ENCODE results near the gene AADACL3.
"Not testable (repeated sequence)": the region's sequence is repeated elsewhere in the genome, so short reads cannot be mapped to it uniquely, and the experiment has no call there.

AADACL3 gene

GRCh38 chr1:12728391-12728790, 12.5 kb downstream of the AADACL3 start:
- Histone ChIP-seq H3K9ac (ENCODE audit: low read length) (no peak overlapping the region), H3K9me2 (ENCODE audit: low read depth, low read length) (no peaks in the 10 kb centered on the region), H3K9me3 (ENCODE audit: low read length) (no peaks in the 10 kb centered on the region), H3K4me1 (ENCODE audit: insufficient read depth, low read length, severe bottlenecking) (no peaks in the 10 kb centered on the region), H3K27me3 (ENCODE audit: insufficient read depth, low read length) (no peaks in the 10 kb centered on the region), H2AFZ (ENCODE audit: low read length) (no peak overlapping the region), H3F3A (ENCODE audit: insufficient read depth, low read length) (no peaks in the 10 kb centered on the region), H3K4me2 (ENCODE audit: low read length) (no peak overlapping the region), H4K20me1 (ENCODE audit: insufficient read depth, low read length) (no peaks in the 10 kb centered on the region), H3K4me3 (ENCODE audit: low read depth, low read length, poor library complexity, severe bottlenecking) (no peak overlapping the region), H3K27ac (ENCODE audit: low read depth, low read length, poor library complexity, severe bottlenecking) (no peak overlapping the region), H3K79me2 (ENCODE audit: insufficient read depth, low read length) (no peaks in the 10 kb centered on the region), H3K36me3 (ENCODE audit: insufficient read depth, low read length) (no peaks in the 10 kb centered on the region)
- TF ChIP-seq CTCF (IDR thresholded peaks at IDR 0.05; ENCODE audit: low read length), result no peak
- TF ChIP-seq EZH2 (IDR thresholded peaks at IDR 0.05; ENCODE audit: borderline replicate concordance, low read length), result no peak

- no peak overlapping the region for H3K27ac ChIP-seq (ENCODE audit: low read depth, low read length, poor library complexity, severe bottlenecking)
- TF ChIP-seq EZH2 (IDR thresholded peaks at IDR 0.05; ENCODE audit: borderline replicate concordance, low read length) (no peak), CTCF (IDR thresholded peaks at IDR 0.05; ENCODE audit: low read length) (no peak)
- no peaks in the 10 kb centered on the region for H3K36me3 ChIP-seq (ENCODE audit: insufficient read depth, low read length)
- no peak overlapping the region for H3K4me3 ChIP-seq (ENCODE audit: low read depth, low read length, poor library complexity, severe bottlenecking)
- H3K4me1 ChIP-seq (ENCODE audit: insufficient read depth, low read length, severe bottlenecking), result no peaks in the 10 kb centered on the region
- H3K9me2 ChIP-seq (ENCODE audit: low read depth, low read length), result no peaks in the 10 kb centered on the region
- H3K27me3 ChIP-seq (ENCODE audit: insufficient read depth, low read length), result no peaks in the 10 kb centered on the region
- H3F3A ChIP-seq (ENCODE audit: insufficient read depth, low read length), result no peaks in the 10 kb centered on the region
- H3K9me3 ChIP-seq (ENCODE audit: low read length), result no peaks in the 10 kb centered on the region
- H4K20me1 ChIP-seq (ENCODE audit: insufficient read depth, low read length), result no peaks in the 10 kb centered on the region
- H3K79me2 ChIP-seq (ENCODE audit: insufficient read depth, low read length), result no peaks in the 10 kb centered on the region
- H3K9ac ChIP-seq (ENCODE audit: low read length), result no peak overlapping the region
- no peak overlapping the region for H3K4me2 ChIP-seq (ENCODE audit: low read length)
- H2AFZ ChIP-seq (ENCODE audit: low read length), result no peak overlapping the region
These were observed 14.2 kb downstream of the AADACL3 start for GRCh38 chr1:12730156-12730555.

- not testable (repeated sequence) for H3K4me1 ChIP-seq (ENCODE audit: insufficient read depth, low read length, severe bottlenecking); H3K79me2 ChIP-seq (ENCODE audit: insufficient read depth, low read length); H3K36me3 ChIP-seq (ENCODE audit: insufficient read depth, low read length); H2AFZ ChIP-seq (ENCODE audit: low read length); H4K20me1 ChIP-seq (ENCODE audit: insufficient read depth, low read length); H3K27me3 ChIP-seq (ENCODE audit: insufficient read depth, low read length); H3K27ac ChIP-seq (ENCODE audit: low read depth, low read length, poor library complexity, severe bottlenecking); H3K9ac ChIP-seq (ENCODE audit: low read length); H3K9me3 ChIP-seq (ENCODE audit: low read length); H3K9me2 ChIP-seq (ENCODE audit: low read depth, low read length); H3K4me3 ChIP-seq (ENCODE audit: low read depth, low read length, poor library complexity, severe bottlenecking); H3F3A ChIP-seq (ENCODE audit: insufficient read depth, low read length); H3K4me2 ChIP-seq (ENCODE audit: low read length)
These were observed 15.2 kb downstream of the AADACL3 start for GRCh38 chr1:12731084-12731483.

- Histone ChIP-seq H3K4me2 (ENCODE audit: low read length) (no peak overlapping the region), H3K36me3 (ENCODE audit: insufficient read depth, low read length) (no peaks in the 10 kb centered on the region), H3K9me3 (ENCODE audit: low read length) (no peaks in the 10 kb centered on the region), H3K9ac (ENCODE audit: low read length) (no peak overlapping the region), H4K20me1 (ENCODE audit: insufficient read depth, low read length) (no peaks in the 10 kb centered on the region), H3K4me3 (ENCODE audit: low read depth, low read length, poor library complexity, severe bottlenecking) (no peak overlapping the region), H3K4me1 (ENCODE audit: insufficient read depth, low read length, severe bottlenecking) (no peaks in the 10 kb centered on the region), H3K79me2 (ENCODE audit: insufficient read depth, low read length) (no peaks in the 10 kb centered on the region), H3K27ac (ENCODE audit: low read depth, low read length, poor library complexity, severe bottlenecking) (no peak overlapping the region), H2AFZ (ENCODE audit: low read length) (no peak overlapping the region), H3K9me2 (ENCODE audit: low read depth, low read length) (no peaks in the 10 kb centered on the region), H3F3A (ENCODE audit: insufficient read depth, low read length) (no peaks in the 10 kb centered on the region), H3K27me3 (ENCODE audit: insufficient read depth, low read length) (no peaks in the 10 kb centered on the region)
- no peak for TF ChIP-seq EZH2 (IDR thresholded peaks at IDR 0.05; ENCODE audit: borderline replicate concordance, low read length)
- TF ChIP-seq CTCF (IDR thresholded peaks at IDR 0.05; ENCODE audit: low read length), result no peak
These were observed 18.7 kb downstream of the AADACL3 start for GRCh38 chr1:12734651-12735050.
